ENCODE measurements around the gene CECR2.
"Not testable (repeated sequence)": the region's sequence is repeated elsewhere in the genome, so short reads cannot be mapped to it uniquely, and the experiment has no call there.

CECR2 gene

DNA sequence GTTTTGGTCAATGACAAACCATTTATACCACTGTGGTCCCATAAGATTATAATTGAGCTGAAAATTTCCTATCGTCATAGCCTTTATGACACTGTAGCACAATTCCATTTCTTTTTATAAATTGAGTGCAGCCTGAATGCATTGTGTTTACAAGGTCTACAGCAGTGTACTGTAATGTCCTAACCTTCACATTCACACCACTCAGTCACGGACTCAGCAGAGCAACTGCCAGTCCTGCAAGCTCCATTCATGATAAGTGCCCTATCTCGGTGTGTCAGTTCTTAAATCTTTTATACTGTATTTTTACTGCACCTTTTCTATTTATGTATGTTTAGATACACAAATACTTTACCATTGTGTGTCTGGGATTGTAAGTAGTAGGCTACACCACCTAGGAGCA, 138.8 kb downstream of the CECR2 start:
- no peak for DNase-seq
- H3K36me3 ChIP-seq: no peaks in the 10 kb centered on the region
- intact Hi-C loops (cut with DNase I; ENCODE audit: low total_unique reads): loop anchor here (10.0 kb wide), 1 partner anchor 443 kb away; no protein-coding TSS in a partner anchor
- H3K27me3 ChIP-seq: no peaks in the 10 kb centered on the region
- H3K4me1 ChIP-seq: no peaks in the 10 kb centered on the region
- TF ChIP-seq, protein P1, sequence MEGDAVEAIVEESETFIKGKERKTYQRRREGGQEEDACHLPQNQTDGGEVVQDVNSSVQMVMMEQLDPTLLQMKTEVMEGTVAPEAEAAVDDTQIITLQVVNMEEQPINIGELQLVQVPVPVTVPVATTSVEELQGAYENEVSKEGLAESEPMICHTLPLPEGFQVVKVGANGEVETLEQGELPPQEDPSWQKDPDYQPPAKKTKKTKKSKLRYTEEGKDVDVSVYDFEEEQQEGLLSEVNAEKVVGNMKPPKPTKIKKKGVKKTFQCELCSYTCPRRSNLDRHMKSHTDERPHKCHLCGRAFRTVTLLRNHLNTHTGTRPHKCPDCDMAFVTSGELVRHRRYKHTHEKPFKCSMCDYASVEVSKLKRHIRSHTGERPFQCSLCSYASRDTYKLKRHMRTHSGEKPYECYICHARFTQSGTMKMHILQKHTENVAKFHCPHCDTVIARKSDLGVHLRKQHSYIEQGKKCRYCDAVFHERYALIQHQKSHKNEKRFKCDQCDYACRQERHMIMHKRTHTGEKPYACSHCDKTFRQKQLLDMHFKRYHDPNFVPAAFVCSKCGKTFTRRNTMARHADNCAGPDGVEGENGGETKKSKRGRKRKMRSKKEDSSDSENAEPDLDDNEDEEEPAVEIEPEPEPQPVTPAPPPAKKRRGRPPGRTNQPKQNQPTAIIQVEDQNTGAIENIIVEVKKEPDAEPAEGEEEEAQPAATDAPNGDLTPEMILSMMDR (IDR thresholded peaks at IDR 0.05): no peak
- H3K9me3 ChIP-seq: no peaks in the 10 kb centered on the region
- no peak overlapping the region for H3K27ac ChIP-seq
- H3K4me3 ChIP-seq: no peak overlapping the region

DNA sequence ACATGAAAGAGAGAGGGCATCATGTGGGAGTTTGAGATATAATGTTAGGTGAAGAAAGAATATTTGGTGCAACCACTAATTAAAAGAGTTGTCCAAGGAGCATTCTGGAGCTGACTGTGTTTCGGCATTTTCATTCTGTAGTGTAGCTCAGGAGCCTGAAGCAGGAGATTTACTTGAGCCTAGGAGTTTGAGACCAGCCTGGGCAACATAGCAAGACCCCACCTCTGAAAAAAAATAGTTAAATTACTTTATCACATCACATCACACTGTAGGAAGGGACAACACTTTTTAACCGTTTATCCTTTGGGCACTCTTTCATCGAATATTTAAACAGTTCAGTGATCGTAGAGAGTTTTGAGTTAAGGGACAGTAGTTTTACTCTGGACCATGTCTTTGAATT, 143.7 kb downstream of the CECR2 start:
- Histone ChIP-seq H3K4me1 (no peaks in the 10 kb centered on the region), H3K36me3 (no peaks in the 10 kb centered on the region), H3K27me3 (peaks cover 0 to 5% of the 10 kb centered on the region in 2 donors), H3K9me3 (no peaks in the 10 kb centered on the region), H3K4me3 (no peak overlapping the region), H3K27ac (no peak overlapping the region)
- DNase-seq: no peak
- intact Hi-C loops (cut with DNase I; ENCODE audit: low total_unique reads): no loop called here
- TF ChIP-seq, protein P1 (IDR thresholded peaks at IDR 0.05): no peak

DNA sequence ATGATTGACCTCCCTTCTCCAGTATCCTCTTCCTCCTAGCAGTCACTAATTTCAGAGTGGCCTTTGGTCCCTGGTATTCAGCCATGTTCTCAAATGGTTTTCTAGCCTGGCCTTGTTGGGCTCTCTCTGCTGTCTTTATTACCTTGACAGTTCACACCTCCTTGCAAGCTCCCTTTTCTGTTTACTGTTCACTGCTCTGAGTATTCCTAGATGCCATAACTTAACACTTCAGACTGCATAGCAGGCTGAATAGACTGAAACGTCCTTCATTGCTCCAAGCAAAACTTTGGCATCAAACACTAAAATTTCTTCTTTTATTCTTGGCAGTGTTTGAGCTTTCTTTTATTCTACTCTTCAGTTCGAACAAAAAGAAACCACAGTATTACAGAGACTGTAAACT, 144.4 kb downstream of the CECR2 start:
- Histone ChIP-seq H3K27ac (no peak overlapping the region), H3K36me3 (no peaks in the 10 kb centered on the region), H3K4me3 (no peak overlapping the region), H3K27me3 (peaks cover 0 to 5% of the 10 kb centered on the region in 2 donors), H3K9me3 (no peaks in the 10 kb centered on the region), H3K4me1 (no peaks in the 10 kb centered on the region)
- intact Hi-C loops (cut with DNase I; ENCODE audit: low total_unique reads): no loop called here
- no peak for DNase-seq
- TF ChIP-seq, protein P1 (IDR thresholded peaks at IDR 0.05): no peak

DNA sequence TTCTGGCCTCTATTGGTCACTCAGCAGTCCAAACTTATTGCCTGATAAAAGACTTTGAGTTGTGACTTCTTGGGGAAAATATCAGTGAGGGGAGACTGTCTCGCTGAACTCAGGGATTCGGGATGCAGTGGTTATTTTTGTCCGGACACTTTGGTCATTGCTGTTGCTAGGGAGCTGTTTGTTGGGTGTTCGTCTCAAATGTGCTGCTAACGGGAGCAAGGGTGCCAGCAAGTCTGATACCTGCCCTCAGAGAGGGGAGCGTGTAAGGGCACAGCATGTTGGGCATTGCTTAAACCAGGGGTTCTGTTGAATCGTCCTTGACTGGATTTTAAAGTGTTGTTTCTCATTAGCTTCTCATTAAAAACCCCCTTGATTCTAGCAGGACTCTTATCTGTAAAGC, 144.8 kb downstream of the CECR2 start:
- Histone ChIP-seq H3K36me3 (no peaks in the 10 kb centered on the region), H3K27ac (no peak overlapping the region), H3K9me3 (no peaks in the 10 kb centered on the region), H3K4me1 (no peaks in the 10 kb centered on the region), H3K27me3 (peaks cover 0 to 5% of the 10 kb centered on the region in 2 donors), H3K4me3 (no peak overlapping the region)
- intact Hi-C loops (cut with DNase I; ENCODE audit: low total_unique reads): no loop called here
- TF ChIP-seq, protein P1 (IDR thresholded peaks at IDR 0.05): no peak
- DNase-seq: no peak

DNA sequence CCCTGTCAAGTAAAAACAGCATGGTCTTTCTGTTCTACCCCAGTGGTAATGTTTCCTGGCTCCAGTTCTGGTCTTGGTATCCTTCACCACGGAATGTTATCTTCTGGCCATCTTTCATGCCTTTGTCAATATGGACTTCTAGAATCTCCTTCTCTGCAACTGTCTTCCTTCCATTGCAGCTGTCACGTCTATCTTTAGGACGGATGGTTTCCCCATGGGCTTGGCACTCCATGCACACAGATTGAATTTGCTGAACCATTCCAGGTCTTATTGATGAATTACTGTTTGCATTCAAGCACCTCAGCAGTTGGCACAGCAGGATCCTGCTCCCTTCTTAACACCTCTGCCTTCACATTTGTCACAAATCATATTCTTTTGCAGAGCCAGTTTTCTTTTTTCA, 149.1 kb downstream of the CECR2 start:
- no peak overlapping the region for H3K27ac ChIP-seq
- no peaks in the 10 kb centered on the region for H3K9me3 ChIP-seq
- peaks cover 0 to 8% of the 10 kb centered on the region in 2 donors for H3K27me3 ChIP-seq
- intact Hi-C loops (cut with DNase I; ENCODE audit: low total_unique reads): no loop called here
- TF ChIP-seq, protein P1 (IDR thresholded peaks at IDR 0.05): no peak
- DNase-seq: no peak
- no peaks in the 10 kb centered on the region for H3K4me1 ChIP-seq
- no peak overlapping the region for H3K4me3 ChIP-seq
- H3K36me3 ChIP-seq: no peaks in the 10 kb centered on the region

DNA sequence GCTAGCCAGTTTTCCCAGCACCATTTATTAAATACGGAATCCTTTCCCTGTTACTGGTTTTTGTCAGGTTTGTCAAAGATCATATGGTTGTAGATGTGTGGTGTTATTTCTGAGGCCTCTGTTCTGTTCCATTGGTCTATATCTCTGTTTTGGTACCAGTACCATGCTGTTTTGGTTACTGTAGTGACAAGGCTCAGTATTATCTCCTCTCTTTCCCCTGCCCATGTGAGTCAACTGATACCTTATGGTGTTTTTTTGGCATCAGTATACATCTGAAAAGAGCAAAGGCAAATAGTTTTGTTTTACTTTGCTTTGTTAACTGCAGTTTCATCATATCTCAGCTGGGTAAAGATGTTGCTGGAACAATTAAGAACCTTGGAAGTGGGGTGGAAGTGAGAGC, 152.7 kb downstream of the CECR2 start:
- intact Hi-C loops (cut with DNase I; ENCODE audit: low total_unique reads); H3K36me3 ChIP-seq; H3K27me3 ChIP-seq; H3K27ac ChIP-seq; H3K9me3 ChIP-seq; H3K4me1 ChIP-seq; DNase-seq; H3K4me3 ChIP-seq: not testable (repeated sequence)

All from tibial artery (tissue), 4 donors.